Right lobe of liver (tissue), 6 donors: ENCODE results near the gene ARHGAP42. TPM values are rescaled to one million over a fixed set of nuclear protein-coding genes. Genes with fewer than 3 reads are reported as not detected.

ENCODE experiments used
- ATAC-seq, 4 donors: fragments of 200-7000 bp; cut with Tn5 transposase; one replicate each; pipeline ENCODE4 v1.9.1; 2020; ENCODE audit warnings: mild to moderate bottlenecking in 4 of 4, moderate library complexity in 4 of 4
- DNase-seq, 3 donors: peaks; one replicate each; pipeline ENCODE4 v3.0.0-alpha.2; 2020
- H3K27ac ChIP-seq, 3 donors: fragments of 200-600 bp; one replicate each; pipeline ENCODE4 v1.8.0; 2022
- H3K27me3 ChIP-seq, 2 donors: fragments of 200-600 bp; one replicate each; pipeline ENCODE4 v1.8.0; 2022
- H3K36me3 ChIP-seq, 4 donors: fragments of 200-600 bp; sonication (generic) in 1 of 4; one replicate each; pipeline versions ENCODE4 v1.5.1 to v1.8.0; 2017 to 2022; ENCODE audit warnings: control low read depth in 1 of 4
- H3K4me1 ChIP-seq, 4 donors: fragments of 200-600 bp; sonication (generic) in 1 of 4; one replicate each; pipeline versions ENCODE4 v1.5.1 to v1.8.0; 2017 to 2022; ENCODE audit warnings: control low read depth in 1 of 4
- H3K4me3 ChIP-seq, 3 donors: fragments of 200-600 bp; one replicate each; pipeline ENCODE4 v1.8.0; 2022
- H3K9me3 ChIP-seq, 4 donors: fragments of 200-600 bp; sonication (generic) in 1 of 4; one replicate each; pipeline versions ENCODE4 v1.5.1 to v1.8.0; 2017 to 2022; ENCODE audit warnings: control low read depth in 1 of 4
- POLR2A ChIP-seq: fragments of 450-650 bp; IDR thresholded peaks from one replicate; pipeline ENCODE4 v1.6.1; 2017; ENCODE audit warnings: antibody characterized with exemption, mild to moderate bottlenecking
- WGBS: methylation state at CpG from one replicate; pipeline ENCODE4 v1.1.6; 2018; ENCODE audit warnings: low coverage, low lambda C conversion rate; ENCODE audit not compliant: insufficient coverage; ENCODE audit errors: missing lambda C conversion rate; 5-methylcytosine and 5-hydroxymethylcytosine counted together
- intact Hi-C, 2 donors: fragments of 100-400 bp; cut with DNase I; formaldehyde crosslinking; loops; one replicate each; pipeline versions ENCODE4 v1.11.2 to v1.14.1; 2022
- total RNA-seq, 6 experiments: library from RNA; depleted of rRNA in 2 of 6; stranded (reverse); fragments of >200 nt in 2 of 6; fragmentation: NEBNext Ultra II Directional in 3 of 6; extraction: Animal tissue kit (Norgen Biotek cat#: 25700) in 3 of 6; gene quantifications; one replicate each; pipeline versions ENCODE4 v1.1.0 to v1.2.4, GENCODE V29; 2016 to 2023
- TF ChIP-seq, protein P1 (sequence below), 4 donors: fragments of 200-600 bp in 3 of 4; fragments of 450-650 bp in 1 of 4; IDR thresholded peaks; one replicate each; pipeline versions ENCODE4 v1.5.1 to v1.8.0; 2016 to 2022; ENCODE audit warnings: antibody characterized with exemption in 4 of 4, mild to moderate bottlenecking in 2 of 4
- donor health status: DM: no; HTN: yes; CAD: no.
- donor health status: DM: no; HTN: no; CAD: no.
- donor health status: DM: no; HTN: no; CAD: no.
- donor health status: DM: no; HTN: yes; CAD: no.
- donor health status: DM: no; HTN: yes; CAD: no.

The ARHGAP42 gene
- total RNA-seq, 6 experiments from 2014 or later, result 8.7 to 15.8 (median 13.1) TPM

DNA sequence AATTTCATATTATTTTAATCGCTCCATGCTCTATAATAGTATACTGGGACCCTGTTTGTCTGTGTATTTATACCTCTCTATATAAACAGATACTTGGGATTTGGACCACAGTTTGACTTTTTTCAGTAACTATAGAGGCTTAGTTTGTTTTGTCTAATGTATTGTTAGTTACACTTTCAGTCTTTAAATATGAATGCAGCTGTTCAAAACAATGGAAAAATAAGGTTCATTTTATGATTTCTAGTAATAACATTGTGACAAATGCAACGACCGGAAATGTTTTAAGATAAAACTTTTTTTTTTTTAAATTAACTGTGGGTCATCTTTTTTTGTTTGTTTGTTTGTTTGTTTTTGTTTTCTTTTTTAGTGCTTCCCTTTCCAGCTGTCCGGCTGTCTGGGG lies 133.5 kb downstream of the ARHGAP42 start:
- Histone ChIP-seq H3K4me3 (no peak overlapping the region), H3K27ac (no peak overlapping the region), H3K36me3 (no peaks in the 10 kb centered on the region), H3K27me3 (no peaks in the 10 kb centered on the region), H3K9me3 (no peaks in the 10 kb centered on the region), H3K4me1 (peaks cover 0 to 3% (median 0%) of the 10 kb centered on the region in 4 donors)
- no peak for TF ChIP-seq POLR2A
- TF ChIP-seq, protein P1, sequence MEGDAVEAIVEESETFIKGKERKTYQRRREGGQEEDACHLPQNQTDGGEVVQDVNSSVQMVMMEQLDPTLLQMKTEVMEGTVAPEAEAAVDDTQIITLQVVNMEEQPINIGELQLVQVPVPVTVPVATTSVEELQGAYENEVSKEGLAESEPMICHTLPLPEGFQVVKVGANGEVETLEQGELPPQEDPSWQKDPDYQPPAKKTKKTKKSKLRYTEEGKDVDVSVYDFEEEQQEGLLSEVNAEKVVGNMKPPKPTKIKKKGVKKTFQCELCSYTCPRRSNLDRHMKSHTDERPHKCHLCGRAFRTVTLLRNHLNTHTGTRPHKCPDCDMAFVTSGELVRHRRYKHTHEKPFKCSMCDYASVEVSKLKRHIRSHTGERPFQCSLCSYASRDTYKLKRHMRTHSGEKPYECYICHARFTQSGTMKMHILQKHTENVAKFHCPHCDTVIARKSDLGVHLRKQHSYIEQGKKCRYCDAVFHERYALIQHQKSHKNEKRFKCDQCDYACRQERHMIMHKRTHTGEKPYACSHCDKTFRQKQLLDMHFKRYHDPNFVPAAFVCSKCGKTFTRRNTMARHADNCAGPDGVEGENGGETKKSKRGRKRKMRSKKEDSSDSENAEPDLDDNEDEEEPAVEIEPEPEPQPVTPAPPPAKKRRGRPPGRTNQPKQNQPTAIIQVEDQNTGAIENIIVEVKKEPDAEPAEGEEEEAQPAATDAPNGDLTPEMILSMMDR (IDR thresholded peaks at IDR 0.05), result no peak
- intact Hi-C loops, result no loop called here
- 83% methylated on average over 4 of the region's 4 CpGs for WGBS
- no peak for ATAC-seq
- no peak for DNase-seq

DNA sequence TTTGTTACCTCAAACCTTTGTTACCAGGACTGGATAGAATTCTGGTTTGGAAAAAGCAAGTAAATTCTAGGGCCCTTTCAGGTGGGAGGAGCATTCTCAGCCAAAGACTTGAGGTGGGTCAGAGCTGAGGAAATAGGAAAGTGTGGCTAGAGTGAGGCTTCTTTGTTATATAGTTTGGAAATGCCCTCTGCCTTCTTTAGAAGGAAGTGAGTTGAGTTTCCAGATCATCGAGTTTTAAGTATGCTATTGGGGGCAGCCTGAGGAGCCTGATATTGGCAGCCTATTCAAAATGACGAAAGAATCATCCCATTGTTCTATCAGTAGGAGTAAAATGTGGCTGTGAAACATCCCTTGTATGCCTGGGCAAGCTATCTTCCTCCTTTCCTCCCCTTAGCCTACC lies 134.1 kb downstream of the ARHGAP42 start:
- TF ChIP-seq, protein P1 (IDR thresholded peaks at IDR 0.05), result no peak
- Histone ChIP-seq H3K27me3 (no peaks in the 10 kb centered on the region), H3K9me3 (no peaks in the 10 kb centered on the region), H3K4me1 (peaks cover 0 to 3% (median 0%) of the 10 kb centered on the region in 4 donors), H3K27ac (no peak overlapping the region), H3K4me3 (no peak overlapping the region), H3K36me3 (no peaks in the 10 kb centered on the region)
- WGBS, result 39% methylated on average over 2 of the region's 2 CpGs
- DNase-seq, result no peak
- no peak for ATAC-seq
- intact Hi-C loops, result no loop called here

- DNase-seq (no peak), ATAC-seq (no peak)
- intact Hi-C loops, result no loop called here
- Histone ChIP-seq H3K27ac (no peak overlapping the region), H3K4me3 (no peak overlapping the region), H3K27me3 (no peaks in the 10 kb centered on the region), H3K36me3 (no peaks in the 10 kb centered on the region), H3K9me3 (no peaks in the 10 kb centered on the region), H3K4me1 (peaks cover 0 to 3% (median 0%) of the 10 kb centered on the region in 4 donors)
- TF ChIP-seq, protein P1 (IDR thresholded peaks at IDR 0.05), result no peak
- TF ChIP-seq POLR2A, result no peak
- WGBS, result 67% methylated on average over 1 of the region's 1 CpG
Measured at GRCh38 chr11:100823360-100823759, 136.3 kb downstream of the ARHGAP42 start.

DNA sequence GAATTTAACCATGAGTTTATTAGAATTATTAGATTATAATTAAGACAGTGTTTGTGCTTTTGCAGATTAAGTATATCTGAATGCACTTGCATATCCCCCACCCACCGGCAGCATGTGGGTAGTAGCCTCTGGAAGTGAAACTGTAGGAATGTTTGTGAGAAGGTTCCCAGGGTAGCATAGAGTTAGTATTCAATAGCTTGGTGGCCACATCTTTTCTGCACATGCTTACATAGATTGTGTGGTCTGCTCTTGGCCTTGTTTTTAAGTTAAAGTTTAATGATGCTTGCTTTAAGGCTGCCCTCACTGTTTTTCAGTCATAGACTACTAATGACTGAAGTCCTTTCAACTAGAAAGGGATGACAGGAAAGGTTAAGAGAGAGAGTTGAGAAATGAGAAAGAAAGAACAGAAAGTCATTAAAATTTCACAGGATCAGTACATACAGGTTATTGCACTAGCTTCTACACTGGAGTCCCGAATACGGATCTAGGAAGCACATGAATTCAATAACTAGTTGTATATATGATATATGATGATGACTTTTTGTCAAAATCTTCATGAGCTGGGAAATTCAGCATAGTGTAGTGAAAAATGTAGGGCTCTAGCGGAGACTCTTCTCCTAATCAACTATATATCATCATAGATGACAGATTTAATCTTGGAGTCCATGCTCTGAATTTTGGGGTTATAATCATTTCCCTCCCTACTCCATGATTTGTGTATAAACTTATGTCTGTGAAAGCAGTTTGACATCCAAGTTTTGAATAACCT lies 137.1 kb downstream of the ARHGAP42 start:
- intact Hi-C loops, result no loop called here
- peaks cover 0 to 3% (median 0%) of the 10 kb centered on the region in 4 donors for H3K4me1 ChIP-seq
- no peak overlapping the region for H3K27ac ChIP-seq
- no peak overlapping the region for H3K4me3 ChIP-seq
- no peak for DNase-seq
- ATAC-seq, result no peak
- no peaks in the 10 kb centered on the region for H3K36me3 ChIP-seq
- WGBS, result 78% methylated on average over 4 of the region's 4 CpGs
- TF ChIP-seq, protein P1 (IDR thresholded peaks at IDR 0.05), result no peak
- TF ChIP-seq POLR2A, result no peak
- H3K27me3 ChIP-seq, result no peaks in the 10 kb centered on the region
- no peaks in the 10 kb centered on the region for H3K9me3 ChIP-seq
